GM12872 (cell line): ENCODE measurements around the gene CADPS2.

Experiments
- CTCF ChIP-seq: IDR thresholded peaks from 3 replicates; pipeline ENCODE4 v1.5.1; 2011; ENCODE audit warnings: low read depth, mild to moderate bottlenecking, low read length, moderate library complexity; ENCODE audit not compliant: insufficient read depth

The CADPS2 gene

GRCh38 chr7:122457969-122458368 is 428.3 kb downstream of the CADPS2 start:
- no peak for TF ChIP-seq CTCF

GRCh38 chr7:122457325-122457724 is 428.9 kb downstream of the CADPS2 start:
- TF ChIP-seq CTCF = no peak

GRCh38 chr7:122454776-122455507 is 431.3 kb downstream of the CADPS2 start:
- no peak for TF ChIP-seq CTCF

- no peak for TF ChIP-seq CTCF
Observed at GRCh38 chr7:122453432-122453831, 432.8 kb downstream of the CADPS2 start.

- TF ChIP-seq CTCF = no peak
Observed at GRCh38 chr7:122448893-122449589, 437.2 kb downstream of the CADPS2 start.

GRCh38 chr7:122442929-122443328 is 443.3 kb downstream of the CADPS2 start:
- no peak for TF ChIP-seq CTCF

- TF ChIP-seq CTCF = no peak
Observed at GRCh38 chr7:122438492-122438891, 447.8 kb downstream of the CADPS2 start.
